ENCODE results near the gene YOD1. TPM values are rescaled to one million over a fixed set of nuclear protein-coding genes. Genes with fewer than 3 reads are reported as not detected.

Gene YOD1
- total and polyA plus RNA-seq, 2 donors = 10.5 to 11.5 TPM

GRCh38 chr1:207076181-207076955 is 25.4 kb upstream of the YOD1 start:
- Histone ChIP-seq H3K27ac (ENCODE audit: low read depth in 1 of 2, low read length in 1 of 2) (no peak overlapping the region), H3K4me1 (ENCODE audit: control insufficient read depth in 2 of 2, insufficient read depth in 2 of 2, low read length in 2 of 2) (peaks cover 10 to 16% of the 10 kb centered on the region in 2 donors), H3K27me3 (ENCODE audit: control insufficient read depth in 2 of 2, insufficient read depth in 1 of 2, low read length in 1 of 2) (no peaks in the 10 kb centered on the region), H3K36me3 (ENCODE audit: control insufficient read depth in 2 of 2, insufficient read depth in 2 of 2, low read length in 1 of 2) (peaks cover 5 to 24% of the 10 kb centered on the region in 2 donors), H3K9me3 (ENCODE audit: control insufficient read depth in 2 of 2, insufficient read depth in 1 of 2, low read length in 1 of 2) (no peaks in the 10 kb centered on the region), H3K4me3 (ENCODE audit: low read length in 2 of 2) (no peak overlapping the region)
- DNase-seq (ENCODE audit: low read depth in 6 of 9, low spot score in 9 of 9) = no peak
- 86% methylated on average over 5 of the region's 5 CpGs for WGBS

DNA sequence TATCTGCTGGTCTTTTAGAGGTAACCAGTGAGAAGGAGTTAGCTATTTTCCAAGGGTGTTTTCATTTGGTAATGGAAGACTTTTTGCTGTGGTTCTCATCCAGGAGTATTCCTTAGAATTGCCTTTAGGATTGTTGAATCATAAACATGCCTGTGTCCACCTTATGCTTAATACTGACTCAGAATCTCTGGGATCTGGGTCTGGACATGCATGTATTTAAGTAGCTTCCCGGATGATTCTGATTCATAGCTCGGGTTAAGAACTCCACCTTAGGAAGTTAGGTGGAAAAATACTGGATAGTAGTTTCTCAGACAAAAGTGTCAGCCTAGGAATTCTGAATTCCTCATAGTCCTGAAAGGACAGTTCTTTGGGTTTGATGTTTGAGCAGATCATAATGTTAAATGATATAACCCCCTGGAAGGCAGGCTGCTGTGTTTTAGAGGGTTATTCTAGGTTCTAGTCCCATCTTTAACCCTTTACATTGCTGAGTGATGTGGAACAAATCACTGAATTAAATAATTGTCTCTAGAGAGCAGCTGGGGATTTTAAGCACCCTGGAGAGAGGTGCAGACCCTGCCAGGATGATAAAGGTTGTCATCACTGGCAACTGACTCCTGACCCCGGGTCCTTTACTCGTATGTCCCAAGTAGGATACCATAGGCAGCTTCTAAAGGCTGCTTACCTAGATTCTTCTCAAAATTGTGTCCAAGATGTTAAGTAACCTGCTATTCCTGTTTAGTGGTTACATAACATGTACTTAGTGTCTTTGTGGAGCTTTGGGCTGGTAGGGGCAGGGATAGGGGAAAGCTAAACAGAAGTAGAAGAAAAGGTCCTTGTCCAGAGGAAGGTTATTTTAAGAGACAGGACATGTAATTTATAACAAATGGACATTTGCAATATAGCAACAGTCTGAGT is 23.2 kb upstream of the YOD1 start:
- Histone ChIP-seq H3K27ac (ENCODE audit: low read depth in 1 of 2, low read length in 1 of 2) (no peak overlapping the region), H3K4me3 (ENCODE audit: low read length in 2 of 2) (no peak overlapping the region), H3K9me3 (ENCODE audit: control insufficient read depth in 2 of 2, insufficient read depth in 1 of 2, low read length in 1 of 2) (no peaks in the 10 kb centered on the region), H3K36me3 (ENCODE audit: control insufficient read depth in 2 of 2, insufficient read depth in 2 of 2, low read length in 1 of 2) (peaks cover 5 to 31% of the 10 kb centered on the region in 2 donors), H3K27me3 (ENCODE audit: control insufficient read depth in 2 of 2, insufficient read depth in 1 of 2, low read length in 1 of 2) (no peaks in the 10 kb centered on the region), H3K4me1 (ENCODE audit: control insufficient read depth in 2 of 2, insufficient read depth in 2 of 2, low read length in 2 of 2) (peaks cover 32 to 34% of the 10 kb centered on the region in 2 donors)
- no peak for DNase-seq (ENCODE audit: low read depth in 6 of 9, low spot score in 9 of 9)
- 96% methylated on average over 4 of the region's 4 CpGs for WGBS

GRCh38 chr1:207072233-207072632 is 21.2 kb upstream of the YOD1 start:
- DNase-seq (ENCODE audit: low read depth in 6 of 9, low spot score in 9 of 9) = no peak
- no peaks in the 10 kb centered on the region for H3K27me3 ChIP-seq (ENCODE audit: control insufficient read depth in 2 of 2, insufficient read depth in 1 of 2, low read length in 1 of 2)
- H3K4me3 ChIP-seq (ENCODE audit: low read length in 2 of 2) = no peak overlapping the region
- no peaks in the 10 kb centered on the region for H3K9me3 ChIP-seq (ENCODE audit: control insufficient read depth in 2 of 2, insufficient read depth in 1 of 2, low read length in 1 of 2)
- no peak overlapping the region for H3K27ac ChIP-seq (ENCODE audit: low read depth in 1 of 2, low read length in 1 of 2)
- peaks cover 40 to 45% of the 10 kb centered on the region in 2 donors for H3K4me1 ChIP-seq (ENCODE audit: control insufficient read depth in 2 of 2, insufficient read depth in 2 of 2, low read length in 2 of 2)
- H3K36me3 ChIP-seq (ENCODE audit: control insufficient read depth in 2 of 2, insufficient read depth in 2 of 2, low read length in 1 of 2) = peaks cover 7 to 40% of the 10 kb centered on the region in 2 donors
- WGBS = 80% methylated on average over 8 of the region's 8 CpGs

DNA sequence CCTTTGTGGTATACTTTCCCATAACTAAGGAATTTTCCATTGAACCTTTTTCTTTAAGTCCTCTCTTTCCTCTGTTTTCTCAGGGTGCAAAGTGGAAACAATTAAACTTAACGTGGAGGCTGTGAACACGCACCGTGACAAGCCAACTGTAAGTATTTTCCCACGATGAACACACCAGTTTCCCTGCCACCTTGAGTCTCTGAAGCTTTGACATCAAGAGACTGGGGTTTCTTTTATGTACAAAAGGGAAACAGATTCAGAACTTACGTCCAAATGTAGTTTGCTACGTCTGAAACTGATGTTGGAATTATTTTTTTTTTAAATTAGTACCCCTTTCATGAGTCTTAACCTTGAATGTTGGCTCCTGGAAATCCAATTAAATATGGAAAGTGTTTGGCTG is 20.4 kb upstream of the YOD1 start:
- peak in 4 of 9 donors; percentile 38 to 81 (median 50) for DNase-seq (ENCODE audit: low read depth in 6 of 9, low spot score in 9 of 9)
- Histone ChIP-seq H3K4me3 (ENCODE audit: low read length in 2 of 2) (peak overlapping the region in 1 of 2 donors; percentile 28), H3K4me1 (ENCODE audit: control insufficient read depth in 2 of 2, insufficient read depth in 2 of 2, low read length in 2 of 2) (peaks cover 40 to 46% of the 10 kb centered on the region in 2 donors), H3K36me3 (ENCODE audit: control insufficient read depth in 2 of 2, insufficient read depth in 2 of 2, low read length in 1 of 2) (peaks cover 7 to 40% of the 10 kb centered on the region in 2 donors), H3K27me3 (ENCODE audit: control insufficient read depth in 2 of 2, insufficient read depth in 1 of 2, low read length in 1 of 2) (no peaks in the 10 kb centered on the region), H3K9me3 (ENCODE audit: control insufficient read depth in 2 of 2, insufficient read depth in 1 of 2, low read length in 1 of 2) (no peaks in the 10 kb centered on the region), H3K27ac (ENCODE audit: low read depth in 1 of 2, low read length in 1 of 2) (peak overlapping the region; percentile 13 to 19)
- 5% methylated on average over 6 of the region's 6 CpGs for WGBS

DNA sequence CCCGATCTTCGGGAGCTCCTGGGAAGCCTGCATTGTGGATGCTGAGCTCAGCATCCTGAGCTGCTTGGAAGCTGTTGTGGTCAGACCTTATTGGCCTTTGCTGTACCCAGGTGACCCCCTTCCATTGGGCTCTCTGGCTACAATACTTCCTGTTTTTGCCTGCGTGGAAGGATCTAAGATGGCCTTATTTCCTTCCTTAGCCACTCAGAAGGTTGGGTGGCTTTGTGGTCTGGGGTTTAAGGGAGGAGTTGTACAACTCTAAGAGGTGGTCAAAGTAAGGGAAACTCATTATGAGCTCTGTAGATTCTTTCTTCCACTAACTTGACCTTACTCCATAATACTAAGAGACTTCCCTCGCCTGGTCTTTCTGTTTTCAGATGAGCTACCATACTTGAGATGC is 19.8 kb upstream of the YOD1 start:
- Histone ChIP-seq H3K4me1 (ENCODE audit: control insufficient read depth in 2 of 2, insufficient read depth in 2 of 2, low read length in 2 of 2) (peaks cover 40 to 46% of the 10 kb centered on the region in 2 donors), H3K4me3 (ENCODE audit: low read length in 2 of 2) (peak overlapping the region in 1 of 2 donors; percentile 28), H3K27me3 (ENCODE audit: control insufficient read depth in 2 of 2, insufficient read depth in 1 of 2, low read length in 1 of 2) (no peaks in the 10 kb centered on the region), H3K27ac (ENCODE audit: low read depth in 1 of 2, low read length in 1 of 2) (peak overlapping the region in 1 of 2 donors; percentile 13), H3K36me3 (ENCODE audit: control insufficient read depth in 2 of 2, insufficient read depth in 2 of 2, low read length in 1 of 2) (peaks cover 7 to 45% of the 10 kb centered on the region in 2 donors), H3K9me3 (ENCODE audit: control insufficient read depth in 2 of 2, insufficient read depth in 1 of 2, low read length in 1 of 2) (no peaks in the 10 kb centered on the region)
- DNase-seq (ENCODE audit: low read depth in 6 of 9, low spot score in 9 of 9) = no peak
- WGBS = 63% methylated on average over 4 of the region's 4 CpGs

DNA sequence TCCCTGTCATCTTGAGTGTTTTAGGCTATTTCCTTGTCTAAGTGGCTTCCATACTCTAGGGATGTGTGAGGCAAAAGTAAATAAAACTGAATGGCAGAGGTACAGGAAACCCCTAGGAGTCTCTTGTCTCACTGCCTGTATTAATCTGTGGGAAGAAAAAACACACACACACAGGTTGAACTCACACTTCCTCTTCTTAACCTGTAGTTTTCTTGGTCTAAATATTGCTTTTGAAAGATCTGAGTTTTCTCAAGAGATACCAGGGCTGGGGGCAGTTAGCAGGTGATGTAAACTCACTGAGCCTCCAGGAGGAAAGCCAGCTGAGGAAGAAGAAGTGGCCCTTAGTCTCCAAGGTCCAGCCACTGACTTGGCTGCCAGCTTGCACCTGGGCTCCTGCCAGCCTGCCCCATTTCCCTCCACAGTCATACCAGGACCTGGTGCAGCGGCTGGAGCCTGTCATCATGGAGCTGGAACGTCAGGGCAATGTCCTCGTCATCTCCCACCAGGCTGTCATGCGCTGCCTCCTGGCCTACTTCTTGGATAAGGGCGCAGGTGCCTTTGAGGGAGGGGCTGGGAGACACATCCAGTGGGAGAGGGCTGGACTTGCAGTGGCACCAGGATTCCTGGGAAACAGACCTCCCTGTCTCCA is 19.0 kb upstream of the YOD1 start:
- peak overlapping the region in 1 of 2 donors; percentile 28 for H3K4me3 ChIP-seq (ENCODE audit: low read length in 2 of 2)
- peak in 1 of 9 donors; percentile 51 for DNase-seq (ENCODE audit: low read depth in 6 of 9, low spot score in 9 of 9)
- peaks cover 40 to 46% of the 10 kb centered on the region in 2 donors for H3K4me1 ChIP-seq (ENCODE audit: control insufficient read depth in 2 of 2, insufficient read depth in 2 of 2, low read length in 2 of 2)
- 84% methylated on average over 5 of the region's 5 CpGs for WGBS
- peaks cover 7 to 52% of the 10 kb centered on the region in 2 donors for H3K36me3 ChIP-seq (ENCODE audit: control insufficient read depth in 2 of 2, insufficient read depth in 2 of 2, low read length in 1 of 2)
- H3K27me3 ChIP-seq (ENCODE audit: control insufficient read depth in 2 of 2, insufficient read depth in 1 of 2, low read length in 1 of 2) = no peaks in the 10 kb centered on the region
- H3K27ac ChIP-seq (ENCODE audit: low read depth in 1 of 2, low read length in 1 of 2) = peak overlapping the region; percentile 20 to 26
- no peaks in the 10 kb centered on the region for H3K9me3 ChIP-seq (ENCODE audit: control insufficient read depth in 2 of 2, insufficient read depth in 1 of 2, low read length in 1 of 2)

- Histone ChIP-seq H3K36me3 (ENCODE audit: control insufficient read depth in 2 of 2, insufficient read depth in 2 of 2, low read length in 1 of 2) (peaks cover 7 to 56% of the 10 kb centered on the region in 2 donors), H3K9me3 (ENCODE audit: control insufficient read depth in 2 of 2, insufficient read depth in 1 of 2, low read length in 1 of 2) (no peaks in the 10 kb centered on the region), H3K4me3 (ENCODE audit: low read length in 2 of 2) (peak overlapping the region in 1 of 2 donors; percentile 28), H3K27ac (ENCODE audit: low read depth in 1 of 2, low read length in 1 of 2) (peak overlapping the region in 1 of 2 donors; percentile 9), H3K4me1 (ENCODE audit: control insufficient read depth in 2 of 2, insufficient read depth in 2 of 2, low read length in 2 of 2) (peaks cover 40 to 46% of the 10 kb centered on the region in 2 donors), H3K27me3 (ENCODE audit: control insufficient read depth in 2 of 2, insufficient read depth in 1 of 2, low read length in 1 of 2) (no peaks in the 10 kb centered on the region)
- 36% methylated on average over 3 of the region's 3 CpGs for WGBS
- no peak for DNase-seq (ENCODE audit: low read depth in 6 of 9, low spot score in 9 of 9)
Measured at GRCh38 chr1:207069061-207069460, 18.1 kb upstream of the YOD1 start.

- no peak for DNase-seq (ENCODE audit: low read depth in 6 of 9, low spot score in 9 of 9)
- H3K4me3 ChIP-seq (ENCODE audit: low read length in 2 of 2) = no peak overlapping the region
- H3K27ac ChIP-seq (ENCODE audit: low read depth in 1 of 2, low read length in 1 of 2) = no peak overlapping the region
- no peaks in the 10 kb centered on the region for H3K27me3 ChIP-seq (ENCODE audit: control insufficient read depth in 2 of 2, insufficient read depth in 1 of 2, low read length in 1 of 2)
- H3K9me3 ChIP-seq (ENCODE audit: control insufficient read depth in 2 of 2, insufficient read depth in 1 of 2, low read length in 1 of 2) = no peaks in the 10 kb centered on the region
- 86% methylated on average over 5 of the region's 5 CpGs for WGBS
- peaks cover 5 to 65% of the 10 kb centered on the region in 2 donors for H3K36me3 ChIP-seq (ENCODE audit: control insufficient read depth in 2 of 2, insufficient read depth in 2 of 2, low read length in 1 of 2)
- H3K4me1 ChIP-seq (ENCODE audit: control insufficient read depth in 2 of 2, insufficient read depth in 2 of 2, low read length in 2 of 2) = peaks cover 36 to 46% of the 10 kb centered on the region in 2 donors
Measured at GRCh38 chr1:207067665-207068064, 16.7 kb upstream of the YOD1 start.

Data from thymus (tissue), 11 donors.